ENCODE measurements around the gene IL23R.

GRCh38 chr1:67227196-67227595, 60.9 kb downstream of the IL23R start:
- TF ChIP-seq CTCF (IDR thresholded peaks at IDR 0.05), result no peak
- no peak for TF ChIP-seq POLR2A (IDR thresholded peaks at IDR 0.05)
